Esophagus muscularis mucosa (tissue), 4 donors: Measurements from ENCODE around the gene CLIC3.

ENCODE experiments used
- CTCF ChIP-seq, 3 experiments: fragments of 200-600 bp in 2 of 3; fragments of 450-650 bp in 1 of 3; sonication (generic) in 2 of 3; IDR thresholded peaks; one replicate each; pipeline ENCODE4 v1.5.1; 2017 to 2019; ENCODE audit warnings: antibody characterized with exemption in 3 of 3, mild to moderate bottlenecking in 2 of 3, moderate library complexity in 1 of 3
- EP300 ChIP-seq: sonication (generic); formaldehyde crosslinking; IDR thresholded peaks from one replicate; pipeline ENCODE4 v1.6.1; 2017; ENCODE audit warnings: antibody characterized with exemption
- POLR2A ChIP-seq: fragments of 450-650 bp; IDR thresholded peaks from one replicate; pipeline ENCODE4 v1.6.1; 2017; ENCODE audit warnings: antibody characterized with exemption, moderate library complexity, mild to moderate bottlenecking, low read depth
- POLR2AphosphoS5 ChIP-seq, 2 donors: sonication (generic); formaldehyde crosslinking; IDR thresholded peaks; one replicate each; pipeline ENCODE4 v1.6.1; 2017; ENCODE audit warnings: antibody characterized with exemption in 2 of 2

- TF ChIP-seq CTCF (IDR thresholded peaks at IDR 0.05) (no peak), POLR2A (no peak), POLR2AphosphoS5 (IDR thresholded peaks at IDR 0.05) (peak in 1 of 2 donors; percentile 58), EP300 (no peak)
These were observed 49.1 kb upstream of the CLIC3 start for GRCh38 chr9:137045294-137046087.
